OCI-LY1 (cell line): ENCODE measurements around the gene AMPD2.

Experiments
- H2AFZ ChIP-seq: fragments of 200-600 bp; sonication (generic), shearing (Covaris generic); 2 replicates; pipeline ENCODE4 v1.6.0; 2014; ENCODE audit warnings: antibody characterized with exemption, mild to moderate bottlenecking, low read length
- H3F3A ChIP-seq: fragments of 200-600 bp; sonication (generic), shearing (Covaris generic); 2 replicates; pipeline ENCODE4 v1.6.0; 2014; ENCODE audit warnings: mild to moderate bottlenecking, antibody characterized with exemption, low read length, moderate library complexity; ENCODE audit not compliant: insufficient read depth
- H3K27ac ChIP-seq: fragments of 200-600 bp; sonication (generic); 2 replicates; pipeline ENCODE4 v1.5.1; 2014; ENCODE audit warnings: low read length, mixed run types, mild to moderate bottlenecking, low read depth; ENCODE audit not compliant: poor library complexity, severe bottlenecking
- H3K27me3 ChIP-seq: fragments of 200-600 bp; sonication (generic); 2 replicates; pipeline ENCODE4 v1.6.0; 2014; ENCODE audit warnings: antibody characterized with exemption, mild to moderate bottlenecking, low read length, moderate library complexity; ENCODE audit not compliant: insufficient read depth
- H3K36me3 ChIP-seq: fragments of 200-600 bp; sonication (generic); 2 replicates; pipeline ENCODE4 v1.6.1; 2014; ENCODE audit warnings: mild to moderate bottlenecking, antibody characterized with exemption, low read length, moderate library complexity, mixed read lengths; ENCODE audit not compliant: insufficient read depth
- H3K4me1 ChIP-seq: fragments of 200-600 bp; sonication (generic); 2 replicates; pipeline ENCODE4 v1.5.1; 2014; ENCODE audit warnings: mild to moderate bottlenecking, low read length, moderate library complexity; ENCODE audit not compliant: insufficient read depth, severe bottlenecking
- H3K4me2 ChIP-seq: fragments of 200-600 bp; sonication (generic), shearing (Covaris generic); 2 replicates; pipeline ENCODE4 v1.6.1; 2014; ENCODE audit warnings: low read length
- H3K4me3 ChIP-seq: fragments of 200-600 bp; sonication (generic); 2 replicates; pipeline ENCODE4 v1.5.1; 2014; ENCODE audit warnings: low read length, low read depth, mild to moderate bottlenecking, mixed read lengths; ENCODE audit not compliant: poor library complexity, severe bottlenecking
- H3K79me2 ChIP-seq: fragments of 200-600 bp; shearing (Covaris generic); 2 replicates; pipeline ENCODE4 v1.6.1; 2016; ENCODE audit warnings: mixed run types, low read length, mixed read lengths; ENCODE audit not compliant: insufficient read depth
- H3K9ac ChIP-seq: fragments of 200-600 bp; sonication (generic), shearing (Covaris generic); 2 replicates; pipeline ENCODE4 v1.6.1; 2014; ENCODE audit warnings: mild to moderate bottlenecking, low read length, mixed read lengths
- H3K9me2 ChIP-seq: fragments of 200-600 bp; sonication (generic), shearing (Covaris generic); 2 replicates; pipeline ENCODE4 v1.6.1; 2014; ENCODE audit warnings: low read depth, mild to moderate bottlenecking, low read length, mixed read lengths
- H3K9me3 ChIP-seq: fragments of 200-600 bp; shearing (Covaris generic); 2 replicates; pipeline ENCODE4 v1.6.1; 2014; ENCODE audit warnings: low read length, mixed read lengths
- H4K20me1 ChIP-seq: fragments of 200-600 bp; sonication (generic), shearing (Covaris generic); 2 replicates; pipeline ENCODE4 v1.6.0; 2016; ENCODE audit warnings: mild to moderate bottlenecking, low read length; ENCODE audit not compliant: insufficient read depth
- CTCF ChIP-seq: fragments of 200-600 bp; sonication (generic), shearing (Covaris generic); IDR thresholded peaks from 2 replicates; pipeline ENCODE4 v1.5.1; 2017; ENCODE audit warnings: mild to moderate bottlenecking, antibody characterized with exemption, low read length, moderate library complexity, mixed read lengths
- EZH2 ChIP-seq: fragments of 200-600 bp; sonication (generic), shearing (Covaris generic); IDR thresholded peaks from 2 replicates; pipeline ENCODE4 v1.8.0; 2017; ENCODE audit warnings: borderline replicate concordance, mixed run types, mild to moderate bottlenecking, antibody characterized with exemption, low read length, moderate library complexity, mixed read lengths

AMPD2 gene

GRCh38 chr1:109657395-109657794 is 37.8 kb downstream of the AMPD2 start:
- Histone ChIP-seq H4K20me1 (no peaks in the 10 kb centered on the region), H3K9me3 (no peaks in the 10 kb centered on the region), H2AFZ (no peak overlapping the region), H3K9me2 (no peaks in the 10 kb centered on the region), H3K9ac (no peak overlapping the region), H3K79me2 (no peaks in the 10 kb centered on the region), H3K4me3 (no peak overlapping the region), H3K27ac (no peak overlapping the region), H3K4me1 (peaks cover 13% of the 10 kb centered on the region), H3K4me2 (no peak overlapping the region), H3F3A (no peaks in the 10 kb centered on the region), H3K36me3 (no peaks in the 10 kb centered on the region), H3K27me3 (peaks cover 8% of the 10 kb centered on the region; the same call in 1 of the 2 replicates)
- no peak for TF ChIP-seq EZH2
- no peak for TF ChIP-seq CTCF

- Histone ChIP-seq H2AFZ (no peak overlapping the region), H4K20me1 (no peaks in the 10 kb centered on the region), H3K27me3 (peaks cover 8% of the 10 kb centered on the region; the same call in 1 of the 2 replicates), H3K79me2 (no peaks in the 10 kb centered on the region), H3K4me3 (no peak overlapping the region), H3K9ac (no peak overlapping the region), H3K9me2 (no peaks in the 10 kb centered on the region), H3K4me1 (peaks cover 13% of the 10 kb centered on the region), H3K27ac (no peak overlapping the region), H3F3A (no peaks in the 10 kb centered on the region), H3K9me3 (no peaks in the 10 kb centered on the region), H3K36me3 (no peaks in the 10 kb centered on the region), H3K4me2 (no peak overlapping the region)
- TF ChIP-seq EZH2, result no peak
- no peak for TF ChIP-seq CTCF
Measured at GRCh38 chr1:109657970-109658369, 38.3 kb downstream of the AMPD2 start.

GRCh38 chr1:109658533-109659042 is 39.0 kb downstream of the AMPD2 start:
- H3K9ac ChIP-seq, result no peak overlapping the region
- no peaks in the 10 kb centered on the region for H3K36me3 ChIP-seq
- no peaks in the 10 kb centered on the region for H3K9me2 ChIP-seq
- no peaks in the 10 kb centered on the region for H3K79me2 ChIP-seq
- no peak overlapping the region for H2AFZ ChIP-seq
- no peak overlapping the region for H3K27ac ChIP-seq
- H3K4me2 ChIP-seq, result no peak overlapping the region
- peaks cover 13% of the 10 kb centered on the region for H3K4me1 ChIP-seq
- no peak overlapping the region for H3K4me3 ChIP-seq
- TF ChIP-seq EZH2, result no peak
- no peak for TF ChIP-seq CTCF
- H3K27me3 ChIP-seq, result peaks cover 8% of the 10 kb centered on the region; the same call in 1 of the 2 replicates
- H3K9me3 ChIP-seq, result no peaks in the 10 kb centered on the region
- H3F3A ChIP-seq, result no peaks in the 10 kb centered on the region
- no peaks in the 10 kb centered on the region for H4K20me1 ChIP-seq
